HG03457 (cell line): ENCODE data around the gene PFKL.
"Not testable (repeated sequence)": the region's sequence is repeated elsewhere in the genome, so short reads cannot be mapped to it uniquely, and the experiment has no call there.

Experiments used
- ATAC-seq: cut with Tn5 transposase; IDR thresholded peaks from one replicate; pipeline ENCODE4 v1.9.1; 2021; ENCODE audit warnings: moderate number of reproducible peaks; ENCODE audit not compliant: unreplicated experiment

Gene PFKL

GRCh38 chr21:44337941-44338895 lies 38.4 kb downstream of the PFKL start:
- no peak for ATAC-seq

GRCh38 chr21:44338971-44339910 lies 39.4 kb downstream of the PFKL start, which contains the start of gene CFAP410:
TSS of gene CFAP410 (minus strand) at chr21:44339390. CDS start at chr21:44339194, 196 bp downstream.
- peak; percentile 80 for ATAC-seq

- ATAC-seq = not testable (repeated sequence)
Measured at GRCh38 chr21:44341726-44342458, 42.0 kb downstream of the PFKL start.

GRCh38 chr21:44342981-44343380 lies 43.1 kb downstream of the PFKL start:
- not testable (repeated sequence) for ATAC-seq

GRCh38 chr21:44344541-44345183 lies 44.8 kb downstream of the PFKL start:
- ATAC-seq = no peak

DNA sequence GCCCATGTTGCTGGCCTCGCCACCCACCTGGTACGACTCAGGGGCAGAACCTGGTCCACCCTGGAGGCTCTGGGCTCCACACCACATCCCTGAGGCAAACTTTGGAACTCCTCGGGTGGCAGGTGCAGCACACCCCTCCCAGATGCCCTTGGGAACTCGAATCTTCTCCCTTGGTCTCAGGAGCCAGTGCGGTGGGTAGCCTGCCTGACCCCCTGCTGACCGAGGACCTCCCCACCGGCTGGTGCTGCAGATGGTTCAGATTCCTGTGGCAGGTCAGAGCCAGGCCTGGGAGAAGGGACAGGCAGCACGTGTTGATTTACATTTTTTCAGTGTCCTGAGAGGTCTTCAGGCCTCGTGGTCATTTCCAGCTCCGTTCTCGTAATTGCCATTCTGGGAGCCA lies 45.6 kb downstream of the PFKL start:
- ATAC-seq = no peak

DNA sequence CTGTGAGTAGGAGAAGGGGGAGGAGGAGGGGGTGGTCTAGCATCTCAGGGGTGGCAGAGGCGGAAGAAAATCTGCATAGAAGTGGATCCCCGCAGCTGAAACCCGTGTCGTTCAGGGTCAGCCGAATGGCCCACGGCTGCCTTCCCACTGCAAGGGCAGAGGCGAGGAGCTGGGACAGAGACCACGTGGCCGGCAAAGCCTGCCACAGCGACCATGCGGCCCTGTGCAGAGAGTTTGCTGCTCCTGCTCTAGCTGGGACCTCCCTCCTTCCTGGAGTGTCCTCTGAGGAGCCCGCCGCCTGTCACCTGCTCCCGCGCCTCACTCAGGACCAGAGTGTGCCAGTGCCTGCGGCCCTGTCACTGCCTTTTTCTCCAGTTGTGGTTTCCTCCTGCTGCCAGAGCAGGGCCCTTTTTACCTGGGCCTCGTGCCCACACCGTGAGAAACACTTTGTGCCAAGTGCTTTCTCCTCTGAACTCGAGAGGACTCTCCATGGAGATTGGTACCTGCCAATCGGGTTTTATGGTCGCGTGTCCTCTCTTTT lies 48.1 kb downstream of the PFKL start:
- ATAC-seq = no peak

DNA sequence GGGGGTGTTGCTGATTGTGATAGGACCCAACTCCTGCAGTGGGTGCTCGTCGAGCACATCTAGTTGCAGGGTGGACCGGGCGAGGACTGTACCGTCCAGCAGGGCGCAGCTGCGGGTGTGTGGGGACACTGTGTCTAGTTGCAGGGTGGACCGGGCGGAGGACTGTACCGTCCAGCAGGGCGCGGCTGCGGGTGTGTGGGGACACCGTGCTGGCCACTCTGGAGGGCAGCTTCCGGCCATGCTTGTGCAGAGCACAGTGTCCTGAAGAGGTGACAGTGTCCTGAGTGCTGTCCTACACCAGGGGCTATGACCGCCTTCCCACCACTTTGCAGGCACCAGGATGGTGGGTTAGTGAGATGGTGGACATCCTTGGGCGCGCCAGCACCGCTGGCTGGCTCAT lies 49.0 kb downstream of the PFKL start:
- no peak for ATAC-seq

DNA sequence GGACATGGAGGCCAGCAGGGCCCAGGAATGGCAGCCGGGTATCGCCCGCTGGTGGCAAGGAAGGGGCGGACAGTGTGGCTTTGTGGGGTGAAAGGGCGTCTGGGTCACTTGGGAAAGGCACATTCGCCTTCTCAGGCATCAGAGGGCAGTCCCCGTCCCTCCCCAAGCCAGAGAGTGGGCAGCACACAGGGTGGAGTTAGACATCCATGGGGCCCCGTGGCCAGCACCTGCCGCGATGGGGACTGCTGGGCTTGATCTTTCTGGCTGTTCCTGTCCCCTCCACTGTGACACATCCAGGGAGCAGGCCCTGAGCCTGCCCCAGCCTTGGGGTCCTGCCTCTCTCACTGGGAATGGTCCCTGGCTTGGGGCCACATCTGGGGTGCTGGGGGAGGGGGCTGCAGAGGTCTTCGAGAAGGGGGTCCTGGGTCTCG lies 49.6 kb downstream of the PFKL start:
- no peak for ATAC-seq

DNA sequence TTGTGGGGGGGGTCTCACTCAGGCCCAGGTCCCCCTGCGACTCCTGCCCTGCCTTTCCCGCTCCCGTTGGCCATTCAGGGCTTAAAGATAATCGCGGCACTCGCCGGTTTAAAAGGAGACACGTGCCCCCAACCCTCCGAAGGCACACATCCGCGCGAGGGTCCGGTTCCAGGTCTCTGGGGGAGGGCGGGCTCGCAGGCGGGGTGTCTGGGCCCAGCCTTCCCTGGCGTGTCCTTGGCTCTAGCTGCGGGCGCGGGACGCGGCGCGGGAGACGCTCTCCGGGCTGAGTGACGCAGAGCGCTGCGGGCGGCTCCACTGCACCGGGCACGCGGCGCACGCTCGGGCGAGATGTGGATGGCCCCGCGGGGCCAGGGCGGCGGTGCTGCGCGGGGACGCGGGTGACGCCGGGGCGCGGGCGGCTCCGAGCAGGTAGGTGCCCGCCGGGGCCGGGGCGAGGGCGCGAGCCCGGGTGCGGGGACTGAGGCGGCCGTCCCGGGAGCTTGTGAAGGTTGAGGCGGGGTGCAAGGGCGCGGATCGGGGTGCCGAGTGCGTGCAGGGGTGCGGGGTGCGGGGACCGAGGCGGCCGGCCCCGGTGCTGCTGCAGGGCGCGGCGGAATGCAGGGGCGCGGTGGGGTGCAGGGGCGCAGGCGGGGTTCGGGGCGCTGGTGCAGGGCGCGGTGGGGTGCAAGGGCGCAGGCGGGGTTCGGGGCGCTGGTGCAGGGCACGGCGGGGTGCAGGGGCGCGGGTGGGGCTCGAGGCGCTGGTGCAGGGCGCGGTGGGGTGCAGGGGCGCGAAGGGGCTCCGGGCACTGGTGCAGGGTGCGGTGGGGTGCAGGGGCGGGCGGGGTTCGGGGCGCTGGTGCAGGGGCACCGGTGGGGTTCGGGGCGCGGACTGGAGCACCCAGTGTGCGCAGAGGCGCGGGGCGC lies 50.3 kb downstream of the PFKL start:
- ATAC-seq = no peak

DNA sequence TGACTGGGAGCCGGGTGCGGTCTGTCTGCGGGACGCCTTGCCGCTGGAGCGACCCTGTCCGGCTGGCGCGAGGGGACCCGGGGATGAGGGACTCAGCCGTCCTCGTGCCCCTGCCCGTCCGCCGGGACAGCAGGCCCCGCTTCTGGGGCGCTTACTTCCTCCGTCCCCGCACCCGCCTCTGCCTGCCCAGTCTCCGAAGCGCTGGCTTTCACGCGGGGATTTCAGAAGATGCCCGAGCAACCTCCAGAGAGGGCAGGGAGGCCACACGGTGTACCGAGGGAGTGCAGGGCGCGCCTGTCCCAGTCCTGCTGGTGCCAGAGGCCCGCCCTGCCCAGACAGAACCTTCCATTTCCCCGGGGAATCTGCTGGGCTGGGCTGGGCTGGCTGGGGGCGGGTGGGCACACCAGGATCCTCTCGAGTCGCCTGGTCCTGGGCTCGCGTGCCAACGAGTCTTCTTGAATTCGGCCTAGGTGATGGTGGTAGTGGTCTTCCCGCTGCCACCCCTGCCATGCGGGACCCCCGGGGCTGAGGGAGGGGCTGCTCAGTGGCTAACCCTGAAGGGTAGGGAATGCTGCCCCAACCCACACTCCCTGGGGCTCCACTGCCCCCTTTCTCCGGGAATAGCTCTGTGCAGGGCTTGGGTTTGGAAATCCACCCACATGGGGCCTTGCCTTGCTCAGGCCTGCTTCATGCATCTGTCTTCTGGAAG lies 51.1 kb downstream of the PFKL start:
- ATAC-seq = no peak

DNA sequence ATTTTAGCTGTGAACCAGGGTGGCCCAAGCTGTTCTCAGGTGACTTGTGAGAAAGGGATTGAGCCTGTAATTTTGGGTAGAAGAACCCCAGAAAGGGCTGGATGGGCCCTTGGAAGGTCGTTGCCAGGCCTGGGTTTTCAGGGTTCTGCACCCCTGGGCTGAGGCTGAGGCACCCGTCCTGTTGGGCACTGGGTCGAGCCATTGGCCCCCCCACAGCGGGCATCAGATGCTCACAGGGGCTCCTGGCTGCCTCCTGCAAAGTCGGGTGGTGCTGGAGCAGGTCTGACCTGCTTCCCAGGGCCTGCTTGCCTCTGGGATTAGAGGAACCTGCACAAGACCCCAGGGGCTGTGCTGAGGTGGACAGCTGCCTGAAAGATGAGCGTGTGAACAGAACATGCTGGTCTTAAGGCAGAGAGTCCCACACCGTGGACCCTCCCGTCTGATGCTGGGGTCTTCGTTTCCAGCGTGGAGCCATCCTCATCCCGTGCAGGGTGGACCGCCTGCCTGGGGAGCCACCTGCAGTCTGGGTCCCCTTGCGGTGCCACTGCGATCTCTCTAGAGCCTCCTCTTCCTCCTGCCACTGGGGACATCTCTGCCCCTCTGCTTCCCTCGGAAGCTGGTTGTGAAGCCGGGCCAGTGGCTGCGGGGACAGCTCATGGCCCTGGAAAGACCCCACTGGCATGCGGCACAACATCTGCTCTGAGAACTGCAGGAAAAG lies 51.8 kb downstream of the PFKL start:
- ATAC-seq = no peak

DNA sequence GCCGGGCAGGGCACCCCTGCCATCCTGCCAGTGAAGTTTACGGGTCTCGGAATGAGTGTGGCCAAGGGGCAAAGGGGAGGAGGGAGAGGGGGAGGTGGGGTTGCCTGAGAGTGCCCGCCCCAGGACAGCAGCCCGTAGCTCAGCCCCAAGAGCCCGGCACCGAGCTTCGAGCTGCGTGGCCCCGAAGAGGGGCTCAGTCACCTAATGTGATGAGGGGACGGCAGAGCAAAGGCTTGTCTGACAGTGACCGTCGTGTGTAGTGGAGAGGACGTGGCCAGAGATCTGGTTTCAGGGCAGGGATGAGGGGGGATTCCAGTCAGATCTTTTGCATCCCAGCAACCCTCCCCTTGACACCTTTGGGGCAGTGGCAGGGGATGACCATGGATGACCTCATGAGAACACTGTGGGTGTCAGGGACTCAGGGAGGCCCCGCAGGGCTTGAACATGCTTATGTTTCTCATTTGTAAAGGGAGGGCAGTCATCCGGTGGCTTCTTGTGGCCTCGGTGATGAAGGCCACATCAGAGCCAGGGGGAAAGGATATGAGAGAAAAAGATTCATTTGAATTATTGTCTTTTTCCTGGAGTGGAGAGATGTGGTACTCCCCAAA lies 52.5 kb downstream of the PFKL start:
- no peak for ATAC-seq

- no peak for ATAC-seq
Measured at GRCh38 chr21:44353191-44353970, 53.5 kb downstream of the PFKL start, which contains the start of gene TRPM2. TSS of gene TRPM2 (plus strand) at chr21:44353621. CDS start at chr21:44353701, 80 bp downstream.

- no peak for ATAC-seq
Measured at GRCh38 chr21:44354001-44354405, 54.1 kb downstream of the PFKL start.
